ENCODE data around the gene OPCML. TPM values are rescaled to one million over a fixed set of nuclear protein-coding genes. Genes with fewer than 3 reads are reported as not detected.

OPCML gene
- total RNA-seq, 1 experiment from 2014 or later: 0.94 TPM

GRCh38 chr11:133581091-133581490 is 48.8 kb upstream of the OPCML start:
- no peak overlapping the region for H4K91ac ChIP-seq (ENCODE audit: insufficient read length, low read depth, low read length)
- H3K14ac ChIP-seq (ENCODE audit: insufficient read depth, low read length): no peak overlapping the region
- Mint-ChIP-seq H3K4me1 (peaks cover 17 to 23% of the 10 kb centered on the region in 2 experiments), H3K9me3 (peaks cover 1 to 3% of the 10 kb centered on the region in 2 experiments; a peak in 2 of 5 replicates), H3K27ac (no peak overlapping the region), H3K4me3 (no peak overlapping the region), H3K36me3 (ENCODE audit: insufficient read depth in 1 of 3, low read depth in 3 of 3) (peaks cover 0 to 2% (median 0%) of the 10 kb centered on the region in 3 experiments; a peak in 1 of 7 replicates), H3K27me3 (ENCODE audit: low read depth) (peaks cover 6% of the 10 kb centered on the region)
- no peak overlapping the region for H4K5ac ChIP-seq (ENCODE audit: insufficient read length, low read depth, low read length)
- H2AFZ ChIP-seq (ENCODE audit: low read length): no peak overlapping the region
- DNase-seq: no peak
- H3K4me1 ChIP-seq (ENCODE audit: insufficient read depth, low read length): no peaks in the 10 kb centered on the region
- H3K56ac ChIP-seq (ENCODE audit: insufficient read length, low read depth, low read length): no peak overlapping the region
- no peaks in the 10 kb centered on the region for H3K79me1 ChIP-seq (ENCODE audit: insufficient read depth, low read depth, low read length, poor library complexity, severe bottlenecking)
- no peak overlapping the region for H3K9ac ChIP-seq (ENCODE audit: extremely low read depth, insufficient read length, low read length)
- no peak overlapping the region for H2BK12ac ChIP-seq (ENCODE audit: insufficient read length, low read depth, low read length)
- H2BK5ac ChIP-seq (ENCODE audit: insufficient read length, low read length): no peak overlapping the region
- no peak overlapping the region for H2BK120ac ChIP-seq (ENCODE audit: low read depth, low read length, poor library complexity, severe bottlenecking)
- H3K79me2 ChIP-seq (ENCODE audit: insufficient read depth, low read length): no peaks in the 10 kb centered on the region
- no CpG with 5 or more reads among the region's 6 CpGs for WGBS (ENCODE audit: extremely low coverage, insufficient read length, low lambda C conversion rate)
- no peak overlapping the region for H3T11ph ChIP-seq (ENCODE audit: low read length)
- no peak overlapping the region for H3K4ac ChIP-seq (ENCODE audit: low read depth, low read length)
- no peak overlapping the region for H3K4me2 ChIP-seq (ENCODE audit: insufficient read depth, insufficient read length, low read length)
- TF ChIP-seq, protein P1, sequence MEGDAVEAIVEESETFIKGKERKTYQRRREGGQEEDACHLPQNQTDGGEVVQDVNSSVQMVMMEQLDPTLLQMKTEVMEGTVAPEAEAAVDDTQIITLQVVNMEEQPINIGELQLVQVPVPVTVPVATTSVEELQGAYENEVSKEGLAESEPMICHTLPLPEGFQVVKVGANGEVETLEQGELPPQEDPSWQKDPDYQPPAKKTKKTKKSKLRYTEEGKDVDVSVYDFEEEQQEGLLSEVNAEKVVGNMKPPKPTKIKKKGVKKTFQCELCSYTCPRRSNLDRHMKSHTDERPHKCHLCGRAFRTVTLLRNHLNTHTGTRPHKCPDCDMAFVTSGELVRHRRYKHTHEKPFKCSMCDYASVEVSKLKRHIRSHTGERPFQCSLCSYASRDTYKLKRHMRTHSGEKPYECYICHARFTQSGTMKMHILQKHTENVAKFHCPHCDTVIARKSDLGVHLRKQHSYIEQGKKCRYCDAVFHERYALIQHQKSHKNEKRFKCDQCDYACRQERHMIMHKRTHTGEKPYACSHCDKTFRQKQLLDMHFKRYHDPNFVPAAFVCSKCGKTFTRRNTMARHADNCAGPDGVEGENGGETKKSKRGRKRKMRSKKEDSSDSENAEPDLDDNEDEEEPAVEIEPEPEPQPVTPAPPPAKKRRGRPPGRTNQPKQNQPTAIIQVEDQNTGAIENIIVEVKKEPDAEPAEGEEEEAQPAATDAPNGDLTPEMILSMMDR (conservative IDR thresholded peaks at IDR 0.05): no peak
- H2AK5ac ChIP-seq (ENCODE audit: insufficient read length, low read length): no peak overlapping the region
- no peaks in the 10 kb centered on the region for H4K20me1 ChIP-seq (ENCODE audit: control insufficient read depth, insufficient read depth, insufficient read length)
- no peaks in the 10 kb centered on the region for H3K9me3 ChIP-seq (ENCODE audit: control insufficient read depth, low read depth, low read length)
- H3K27me3 ChIP-seq (ENCODE audit: insufficient read depth, low read length): no peaks in the 10 kb centered on the region
- no peak overlapping the region for H2BK15ac ChIP-seq (ENCODE audit: low read depth, low read length)
- H2BK20ac ChIP-seq (ENCODE audit: low read depth, low read length, poor library complexity, severe bottlenecking): no peak overlapping the region
- no peak overlapping the region for H4K8ac ChIP-seq (replicated peaks; ENCODE audit: insufficient read length, low read depth, low read length)
- no peak overlapping the region for H3K18ac ChIP-seq (ENCODE audit: insufficient read length, low read depth, low read length)
- H3K23ac ChIP-seq (ENCODE audit: insufficient read length, low read depth, low read length): no peak overlapping the region
- no peak overlapping the region for H3K27ac ChIP-seq (ENCODE audit: insufficient read length, low read depth, low read length)
- no peaks in the 10 kb centered on the region for H3K23me2 ChIP-seq (ENCODE audit: insufficient read length, low read depth, low read length, poor library complexity, severe bottlenecking)

Data from H9 (cell line).